Left ventricle myocardium inferior (tissue), 1 donor: ENCODE measurements around the gene ZC3H7B. TPM values are rescaled to one million over a fixed set of nuclear protein-coding genes. Genes with fewer than 3 reads are reported as not detected.

ENCODE experiments used
- DNase-seq: peaks from one replicate; pipeline ENCODE4 v3.0.0-alpha.2; 2020
- H3K27ac ChIP-seq: fragments of 200-600 bp; replicated peaks from 2 replicates; pipeline ENCODE4 v1.8.0; 2021
- H3K27me3 ChIP-seq: fragments of 200-600 bp; 2 replicates; pipeline ENCODE4 v1.8.0; 2021; ENCODE audit warnings: low read depth
- H3K36me3 ChIP-seq: fragments of 200-600 bp; 2 replicates; pipeline ENCODE4 v1.8.0; 2021
- H3K4me1 ChIP-seq: fragments of 200-600 bp; 2 replicates; pipeline ENCODE4 v1.8.0; 2021
- H3K4me3 ChIP-seq: fragments of 200-600 bp; 2 replicates; pipeline ENCODE4 v1.8.0; 2021; ENCODE audit warnings: mild to moderate bottlenecking, moderate library complexity
- H3K9me3 ChIP-seq: fragments of 200-600 bp; replicated peaks from 2 replicates; pipeline ENCODE4 v1.8.0; 2021
- intact Hi-C: fragments of 100-400 bp; cut with micrococcal nuclease; formaldehyde crosslinking; loops from one replicate; pipeline ENCODE4 v1.11.0; 2022
- total RNA-seq: library from RNA; stranded (reverse); fragmentation: NEBNext Ultra II Directional; extraction: Animal tissue kit (Norgen Biotek cat#: 25700); gene quantifications from one replicate; pipeline ENCODE4 v1.2.1, GENCODE V29; 2021
- TF ChIP-seq, protein P1 (sequence below): fragments of 200-600 bp; IDR thresholded peaks from 2 replicates; pipeline ENCODE4 v1.8.0; 2021; ENCODE audit warnings: antibody characterized with exemption, mild to moderate bottlenecking, borderline replicate concordance
- donor health status: DM: no; HTN: yes; CAD: no; lungs with severe emphysema.

Gene ZC3H7B
- total RNA-seq, 1 donor from 2014 or later: 39.1 TPM

DNA sequence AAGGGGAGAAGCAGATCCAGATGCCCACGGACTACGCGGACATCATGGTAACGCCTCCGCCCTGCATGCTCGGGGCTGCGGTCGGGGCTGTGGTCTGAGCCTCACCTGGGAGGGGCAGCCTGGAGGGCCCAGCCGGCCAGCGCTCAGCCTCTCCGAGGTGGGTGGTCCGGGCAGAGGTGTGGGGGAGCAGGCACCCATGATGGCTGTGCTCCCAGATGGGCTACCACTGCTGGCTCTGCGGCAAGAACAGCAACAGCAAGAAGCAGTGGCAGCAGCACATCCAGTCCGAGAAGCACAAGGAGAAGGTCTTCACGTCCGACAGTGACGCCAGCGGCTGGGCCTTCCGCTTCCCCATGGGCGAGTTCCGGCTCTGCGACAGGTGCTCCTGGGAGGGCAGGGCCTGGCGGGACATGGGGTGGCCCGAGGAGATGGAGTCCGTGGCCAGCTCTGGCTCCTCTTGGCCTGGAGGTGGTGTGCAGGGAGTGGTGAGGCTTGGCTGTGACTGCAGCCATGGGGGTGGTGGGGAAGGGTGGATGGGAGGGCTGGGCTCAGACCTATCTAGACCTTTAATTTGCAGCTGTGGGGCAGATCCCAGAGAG, 55.2 kb downstream of the ZC3H7B start:
- H3K36me3 ChIP-seq: peaks cover 61% of the 10 kb centered on the region
- intact Hi-C loops: no loop called here
- no peaks in the 10 kb centered on the region for H3K9me3 ChIP-seq
- H3K27me3 ChIP-seq: no peaks in the 10 kb centered on the region
- no peak for DNase-seq
- TF ChIP-seq, protein P1, sequence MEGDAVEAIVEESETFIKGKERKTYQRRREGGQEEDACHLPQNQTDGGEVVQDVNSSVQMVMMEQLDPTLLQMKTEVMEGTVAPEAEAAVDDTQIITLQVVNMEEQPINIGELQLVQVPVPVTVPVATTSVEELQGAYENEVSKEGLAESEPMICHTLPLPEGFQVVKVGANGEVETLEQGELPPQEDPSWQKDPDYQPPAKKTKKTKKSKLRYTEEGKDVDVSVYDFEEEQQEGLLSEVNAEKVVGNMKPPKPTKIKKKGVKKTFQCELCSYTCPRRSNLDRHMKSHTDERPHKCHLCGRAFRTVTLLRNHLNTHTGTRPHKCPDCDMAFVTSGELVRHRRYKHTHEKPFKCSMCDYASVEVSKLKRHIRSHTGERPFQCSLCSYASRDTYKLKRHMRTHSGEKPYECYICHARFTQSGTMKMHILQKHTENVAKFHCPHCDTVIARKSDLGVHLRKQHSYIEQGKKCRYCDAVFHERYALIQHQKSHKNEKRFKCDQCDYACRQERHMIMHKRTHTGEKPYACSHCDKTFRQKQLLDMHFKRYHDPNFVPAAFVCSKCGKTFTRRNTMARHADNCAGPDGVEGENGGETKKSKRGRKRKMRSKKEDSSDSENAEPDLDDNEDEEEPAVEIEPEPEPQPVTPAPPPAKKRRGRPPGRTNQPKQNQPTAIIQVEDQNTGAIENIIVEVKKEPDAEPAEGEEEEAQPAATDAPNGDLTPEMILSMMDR: no peak
- peaks cover 23% of the 10 kb centered on the region for H3K4me1 ChIP-seq
- H3K4me3 ChIP-seq: no peak overlapping the region
- no peak overlapping the region for H3K27ac ChIP-seq

DNA sequence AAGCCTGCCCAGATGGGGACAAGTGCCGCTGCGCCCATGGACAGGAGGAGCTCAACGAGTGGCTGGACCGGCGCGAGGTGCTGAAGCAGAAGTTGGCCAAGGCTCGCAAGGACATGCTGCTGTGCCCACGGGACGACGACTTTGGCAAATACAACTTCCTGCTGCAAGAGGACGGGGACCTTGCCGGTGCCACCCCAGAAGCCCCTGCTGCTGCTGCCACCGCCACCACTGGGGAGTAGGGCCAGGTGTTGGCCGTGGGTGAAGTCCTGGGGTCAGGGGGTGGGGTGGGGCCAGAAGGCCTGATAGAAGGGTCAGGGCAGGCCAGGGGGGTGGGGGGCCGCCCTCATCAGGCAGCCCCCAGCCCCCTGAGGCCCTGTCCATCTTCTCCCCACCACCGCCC, 55.9 kb downstream of the ZC3H7B start:
- intact Hi-C loops: no loop called here
- Histone ChIP-seq H3K4me3 (no peak overlapping the region), H3K9me3 (no peaks in the 10 kb centered on the region), H3K36me3 (peaks cover 54% of the 10 kb centered on the region), H3K4me1 (peaks cover 22% of the 10 kb centered on the region), H3K27ac (no peak overlapping the region), H3K27me3 (no peaks in the 10 kb centered on the region)
- TF ChIP-seq, protein P1: no peak
- DNase-seq: no peak

DNA sequence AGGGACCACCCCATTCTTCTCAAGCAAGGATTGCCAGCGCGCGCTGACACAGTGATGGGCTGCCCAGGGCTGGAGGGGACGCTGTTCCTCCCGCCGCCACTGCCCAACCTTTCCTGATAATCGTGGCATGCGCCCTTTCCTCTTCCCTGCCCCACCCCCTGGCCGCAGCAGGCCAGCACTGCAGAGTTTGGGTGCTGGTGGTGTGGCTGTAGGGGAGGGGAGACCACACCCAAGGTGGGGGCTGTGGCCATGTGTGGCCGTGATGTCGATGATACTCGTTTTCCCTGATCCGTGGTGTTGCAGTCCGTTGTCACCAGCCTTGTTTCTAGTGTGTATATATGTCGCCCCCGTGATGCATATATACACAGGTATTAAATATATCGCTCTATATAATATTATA, 57.6 kb downstream of the ZC3H7B start:
- Histone ChIP-seq H3K9me3 (no peaks in the 10 kb centered on the region), H3K27ac (peak overlapping the region; percentile 61), H3K27me3 (no peaks in the 10 kb centered on the region), H3K36me3 (peaks cover 37% of the 10 kb centered on the region), H3K4me1 (peaks cover 17% of the 10 kb centered on the region), H3K4me3 (no peak overlapping the region)
- intact Hi-C loops: no loop called here
- TF ChIP-seq, protein P1: no peak
- DNase-seq: no peak

DNA sequence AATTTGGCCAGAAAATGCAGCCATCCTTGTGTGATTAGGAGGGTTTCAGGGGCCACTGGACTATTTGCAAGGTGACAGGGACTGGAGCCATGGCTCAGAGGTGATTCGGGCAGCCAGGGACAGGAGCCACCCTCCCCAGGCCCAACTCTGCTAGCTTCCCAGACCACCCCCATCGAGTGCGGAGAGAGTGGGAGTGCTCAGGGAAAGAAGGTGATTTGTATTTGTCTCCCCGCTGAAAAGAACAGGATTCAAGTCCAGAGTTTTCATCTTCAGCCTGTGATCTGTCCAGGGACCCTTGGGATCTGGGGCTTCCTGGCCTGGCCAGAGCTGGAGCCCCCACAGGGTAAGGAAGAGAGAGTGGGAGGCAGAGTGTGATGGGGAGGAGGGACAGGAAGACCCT, 58.1 kb downstream of the ZC3H7B start:
- no peak overlapping the region for H3K4me3 ChIP-seq
- no peak for DNase-seq
- H3K4me1 ChIP-seq: peaks cover 13% of the 10 kb centered on the region
- intact Hi-C loops: no loop called here
- no peaks in the 10 kb centered on the region for H3K27me3 ChIP-seq
- TF ChIP-seq, protein P1: no peak
- H3K27ac ChIP-seq: peak overlapping the region; percentile 61
- no peaks in the 10 kb centered on the region for H3K9me3 ChIP-seq
- peaks cover 34% of the 10 kb centered on the region for H3K36me3 ChIP-seq

DNA sequence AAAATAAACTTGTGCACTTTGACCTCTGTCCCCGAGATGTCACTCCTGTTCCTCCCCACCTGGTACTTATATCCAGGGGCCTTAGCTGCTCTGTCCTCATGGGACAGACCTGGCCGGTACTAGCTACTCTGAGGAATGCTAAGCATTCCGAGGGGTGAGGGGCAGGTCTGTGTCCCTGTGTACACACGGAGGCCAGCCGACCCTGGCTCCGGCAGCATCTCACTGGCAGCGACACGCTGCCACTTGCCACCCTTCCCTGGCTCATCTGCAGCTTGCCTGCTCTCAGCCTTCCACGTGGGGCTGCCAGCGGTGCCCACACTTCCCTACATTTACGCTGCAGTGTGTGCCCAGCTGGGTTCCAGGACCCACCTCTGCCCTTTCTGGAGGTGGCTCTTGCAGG, 58.8 kb downstream of the ZC3H7B start:
- Histone ChIP-seq H3K27me3 (no peaks in the 10 kb centered on the region), H3K27ac (peak overlapping the region; percentile 61), H3K4me1 (peaks cover 13% of the 10 kb centered on the region), H3K9me3 (no peaks in the 10 kb centered on the region), H3K36me3 (peaks cover 29% of the 10 kb centered on the region), H3K4me3 (no peak overlapping the region)
- TF ChIP-seq, protein P1: no peak
- intact Hi-C loops: no loop called here
- DNase-seq: peak; percentile 36
